Breast epithelium (tissue), 3 donors: ENCODE measurements around the gene PRPF39.

Source experiments
- CTCF ChIP-seq, 3 donors: fragments of 450-650 bp; IDR thresholded peaks; one replicate each; pipeline ENCODE4 v1.5.1; 2016 to 2017; ENCODE audit warnings: antibody characterized with exemption in 3 of 3, mild to moderate bottlenecking in 3 of 3, moderate library complexity in 3 of 3
- POLR2A ChIP-seq: fragments of 450-650 bp; IDR thresholded peaks from one replicate; pipeline ENCODE4 v1.6.1; 2016; ENCODE audit warnings: antibody characterized with exemption, mild to moderate bottlenecking, moderate library complexity
- POLR2AphosphoS5 ChIP-seq, 3 donors: sonication (generic); formaldehyde crosslinking; IDR thresholded peaks; one replicate each; pipeline ENCODE4 v1.6.1; 2017; ENCODE audit warnings: antibody characterized with exemption in 3 of 3

GRCh38 chr14:45128963-45129629 lies 45.2 kb downstream of the PRPF39 start:
- TF ChIP-seq CTCF (IDR thresholded peaks at IDR 0.05) = no peak
- TF ChIP-seq POLR2A = no peak
- TF ChIP-seq POLR2AphosphoS5 (IDR thresholded peaks at IDR 0.05) = no peak
